Measurements from ENCODE around the gene DACH1. TPM values are rescaled to one million over a fixed set of nuclear protein-coding genes. Genes with fewer than 3 reads are reported as not detected.

DACH1 gene
- total RNA-seq, 1 experiment from 2014 or later: 0.11 TPM

GRCh38 chr13:71751073-71751472, 115.9 kb downstream of the DACH1 start:
- no peaks in the 10 kb centered on the region for H3K9me3 ChIP-seq (ENCODE audit: low read depth, low read length, poor library complexity, severe bottlenecking)
- BruUV-seq (replicated peaks): no TSS peak
- H3K27me3 ChIP-seq (replicated peaks; ENCODE audit: insufficient read depth, low read depth, low read length, poor library complexity): no peaks in the 10 kb centered on the region
- DNase-seq (ENCODE audit: low spot score): no peak
- no peak overlapping the region for H3K27ac ChIP-seq (ENCODE audit: low read depth, low read length, poor library complexity, severe bottlenecking)
- CTCF ChIA-PET: no interaction called here
- no peak overlapping the region for H3K4me3 ChIP-seq (ENCODE audit: low read depth, low read length, poor library complexity, severe bottlenecking)
- H3K4me1 ChIP-seq (ENCODE audit: insufficient read depth, low read length, poor library complexity, severe bottlenecking): peaks cover 5% of the 10 kb centered on the region
- no peaks in the 10 kb centered on the region for H3K36me3 ChIP-seq (ENCODE audit: insufficient read depth, low read length, poor library complexity, severe bottlenecking)
- POLR2A ChIA-PET (ENCODE audit: low non-redundant PET): no interaction called here
- intact Hi-C loops (cut with micrococcal nuclease; ENCODE audit: unreplicated experiment): no loop called here
- TF ChIP-seq CTCF (conservative IDR thresholded peaks at IDR 0.05; ENCODE audit: low read depth, low read length) (no peak), EZH2 (IDR thresholded peaks at IDR 0.05; ENCODE audit: borderline replicate concordance, low read depth, low read length, poor library complexity, severe bottlenecking) (no peak)

- Histone ChIP-seq H3K36me3 (ENCODE audit: insufficient read depth, low read length, poor library complexity, severe bottlenecking) (no peaks in the 10 kb centered on the region), H3K27me3 (replicated peaks; ENCODE audit: insufficient read depth, low read depth, low read length, poor library complexity) (no peaks in the 10 kb centered on the region), H3K27ac (ENCODE audit: low read depth, low read length, poor library complexity, severe bottlenecking) (no peak overlapping the region), H3K9me3 (ENCODE audit: low read depth, low read length, poor library complexity, severe bottlenecking) (no peaks in the 10 kb centered on the region), H3K4me1 (ENCODE audit: insufficient read depth, low read length, poor library complexity, severe bottlenecking) (peaks cover 21% of the 10 kb centered on the region), H3K4me3 (ENCODE audit: low read depth, low read length, poor library complexity, severe bottlenecking) (no peak overlapping the region)
- no TSS peak for BruUV-seq (replicated peaks)
- ChIA-PET POLR2A (ENCODE audit: low non-redundant PET) (no interaction called here), CTCF (no interaction called here)
- intact Hi-C loops (cut with micrococcal nuclease; ENCODE audit: unreplicated experiment): no loop called here
- no peak for DNase-seq (ENCODE audit: low spot score)
- TF ChIP-seq EZH2 (IDR thresholded peaks at IDR 0.05; ENCODE audit: borderline replicate concordance, low read depth, low read length, poor library complexity, severe bottlenecking): no peak
- no peak for TF ChIP-seq CTCF (conservative IDR thresholded peaks at IDR 0.05; ENCODE audit: low read depth, low read length)
Measured at GRCh38 chr13:71730267-71730666, 136.7 kb downstream of the DACH1 start.

- no peaks in the 10 kb centered on the region for H3K36me3 ChIP-seq (ENCODE audit: insufficient read depth, low read length, poor library complexity, severe bottlenecking)
- H3K4me3 ChIP-seq (ENCODE audit: low read depth, low read length, poor library complexity, severe bottlenecking): no peak overlapping the region
- CTCF ChIA-PET: no interaction called here
- POLR2A ChIA-PET (ENCODE audit: low non-redundant PET): no interaction called here
- H3K9me3 ChIP-seq (ENCODE audit: low read depth, low read length, poor library complexity, severe bottlenecking): no peaks in the 10 kb centered on the region
- BruUV-seq (replicated peaks): no TSS peak
- H3K27ac ChIP-seq (ENCODE audit: low read depth, low read length, poor library complexity, severe bottlenecking): no peak overlapping the region
- DNase-seq (ENCODE audit: low spot score): no peak
- intact Hi-C loops (cut with micrococcal nuclease; ENCODE audit: unreplicated experiment): no loop called here
- peaks cover 21% of the 10 kb centered on the region for H3K4me1 ChIP-seq (ENCODE audit: insufficient read depth, low read length, poor library complexity, severe bottlenecking)
- no peak for TF ChIP-seq CTCF (conservative IDR thresholded peaks at IDR 0.05; ENCODE audit: low read depth, low read length)
- no peak for TF ChIP-seq EZH2 (IDR thresholded peaks at IDR 0.05; ENCODE audit: borderline replicate concordance, low read depth, low read length, poor library complexity, severe bottlenecking)
- no peaks in the 10 kb centered on the region for H3K27me3 ChIP-seq (replicated peaks; ENCODE audit: insufficient read depth, low read depth, low read length, poor library complexity)
Measured at GRCh38 chr13:71729441-71729840, 137.6 kb downstream of the DACH1 start.
